Psoas muscle (tissue), 8 donors: ENCODE measurements around the gene SLIT3. TPM values are rescaled to one million over a fixed set of nuclear protein-coding genes. Genes with fewer than 3 reads are reported as not detected.

Experiments
- ATAC-seq, 4 donors: fragments of 200-7000 bp; cut with Tn5 transposase; one replicate each; pipeline ENCODE4 v1.9.1; 2020; ENCODE audit warnings: moderate library complexity in 3 of 4, mild to moderate bottlenecking in 2 of 4
- DNase-seq, 2 donors: peaks; one replicate each; pipeline ENCODE4 v3.0.0-alpha.2; 2020
- H3K27ac ChIP-seq: fragments of 200-600 bp; one replicate; pipeline ENCODE4 v1.8.0; 2022
- H3K27me3 ChIP-seq, 3 donors: fragments of 200-600 bp in 1 of 3; one replicate each; pipeline versions ENCODE4 v1.6.1 to v1.8.0; 2013 to 2022; ENCODE audit warnings: low read length in 2 of 3, mild to moderate bottlenecking in 2 of 3, moderate library complexity in 1 of 3; ENCODE audit not compliant: insufficient read depth in 3 of 3
- H3K36me3 ChIP-seq, 2 donors: fragments of 200-600 bp in 1 of 2; one replicate each; pipeline versions ENCODE4 v1.6.1 to v1.8.0; 2013 to 2022; ENCODE audit warnings: low read depth in 1 of 2, mild to moderate bottlenecking in 1 of 2, moderate library complexity in 1 of 2; ENCODE audit not compliant: insufficient read depth in 1 of 2
- H3K4me1 ChIP-seq: fragments of 200-600 bp; one replicate; pipeline ENCODE4 v1.8.0; 2022
- H3K4me3 ChIP-seq: fragments of 200-600 bp; one replicate; pipeline ENCODE4 v1.8.0; 2022; ENCODE audit warnings: mild to moderate bottlenecking
- H3K9me3 ChIP-seq: fragments of 200-600 bp; one replicate; pipeline ENCODE4 v1.8.0; 2022
- WGBS, 3 donors: extraction: QIAGEN DNeasy Blood & Tissue Kit; methylation state at CpG; one replicate each; pipeline versions ENCODE4 v1.1.6 to v1.1.7; 2013; 5-methylcytosine and 5-hydroxymethylcytosine counted together
- intact Hi-C, 2 donors: fragments of 100-400 bp; cut with DNase I; formaldehyde crosslinking; loops; one replicate each; pipeline versions ENCODE4 v1.11.0 to v1.14.2; 2022
- polyA plus RNA-seq, 3 donors: library from polyadenylated mRNA; stranded (reverse); fragments of 200-250 nt; gene quantifications; one replicate each; pipeline ENCODE4 v1.2.3, GENCODE V29; 2013
- total RNA-seq, 4 donors: library from RNA; stranded (reverse); fragmentation: NEBNext Ultra II Directional in 2 of 4; extraction: Animal tissue kit (Norgen Biotek cat#: 25700) in 2 of 4; gene quantifications; one replicate each; pipeline versions ENCODE4 v1.2.1 to v1.2.4, GENCODE V29; 2021 to 2023
- TF ChIP-seq, protein P1 (sequence below): fragments of 200-600 bp; IDR thresholded peaks from one replicate; pipeline ENCODE4 v1.8.0; 2022; ENCODE audit warnings: antibody characterized with exemption
- donor health status: healthy with polysubstance abuse.
- donor health status: DM: no; HTN: no; CAD: no; lungs with moderate emphysema.
- donor health status: Bipolar disorder and iron deficiency.
- donor health status: healthy.
- donor health status: DM: yes; HTN: yes; CAD: no.
- donor health status: DM: no; HTN: no; CAD: no.
- donor health status: DM: no; HTN: no; CAD: no.
- donor health status: DM: yes; HTN: yes; CAD: no.

The SLIT3 gene
- total and polyA plus RNA-seq, 7 donors: 0.81 to 5.9 (median 2.1) TPM

DNA sequence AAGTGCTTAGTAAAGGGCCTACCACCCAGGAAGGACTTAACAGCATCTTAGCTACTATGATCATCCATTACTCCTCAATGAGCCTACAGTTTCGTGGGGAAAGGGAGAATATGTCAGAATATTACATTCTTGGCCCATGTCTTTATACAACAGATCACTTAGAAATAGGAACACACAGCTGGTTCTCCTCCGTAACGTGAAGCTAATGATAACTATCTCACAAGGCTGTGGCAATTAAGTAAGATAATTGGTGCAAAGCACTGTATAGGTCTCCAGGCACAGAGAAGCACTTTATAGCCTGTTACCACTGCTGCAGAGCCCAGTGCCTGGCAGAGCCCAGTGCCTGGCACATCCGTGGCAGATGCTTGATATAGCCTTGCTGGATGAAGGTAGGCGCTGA, 347.6 kb downstream of the SLIT3 start:
- Histone ChIP-seq H3K27ac (no peak overlapping the region), H3K9me3 (no peaks in the 10 kb centered on the region), H3K4me3 (no peak overlapping the region), H3K4me1 (no peaks in the 10 kb centered on the region), H3K36me3 (no peaks in the 10 kb centered on the region), H3K27me3 (no peaks in the 10 kb centered on the region)
- WGBS, 3 donors: 57 to 83% (median 79%) methylated on average over 5 of the region's 5 CpGs
- DNase-seq: no peak
- ATAC-seq: no peak
- intact Hi-C loops: no loop called here
- TF ChIP-seq, protein P1, sequence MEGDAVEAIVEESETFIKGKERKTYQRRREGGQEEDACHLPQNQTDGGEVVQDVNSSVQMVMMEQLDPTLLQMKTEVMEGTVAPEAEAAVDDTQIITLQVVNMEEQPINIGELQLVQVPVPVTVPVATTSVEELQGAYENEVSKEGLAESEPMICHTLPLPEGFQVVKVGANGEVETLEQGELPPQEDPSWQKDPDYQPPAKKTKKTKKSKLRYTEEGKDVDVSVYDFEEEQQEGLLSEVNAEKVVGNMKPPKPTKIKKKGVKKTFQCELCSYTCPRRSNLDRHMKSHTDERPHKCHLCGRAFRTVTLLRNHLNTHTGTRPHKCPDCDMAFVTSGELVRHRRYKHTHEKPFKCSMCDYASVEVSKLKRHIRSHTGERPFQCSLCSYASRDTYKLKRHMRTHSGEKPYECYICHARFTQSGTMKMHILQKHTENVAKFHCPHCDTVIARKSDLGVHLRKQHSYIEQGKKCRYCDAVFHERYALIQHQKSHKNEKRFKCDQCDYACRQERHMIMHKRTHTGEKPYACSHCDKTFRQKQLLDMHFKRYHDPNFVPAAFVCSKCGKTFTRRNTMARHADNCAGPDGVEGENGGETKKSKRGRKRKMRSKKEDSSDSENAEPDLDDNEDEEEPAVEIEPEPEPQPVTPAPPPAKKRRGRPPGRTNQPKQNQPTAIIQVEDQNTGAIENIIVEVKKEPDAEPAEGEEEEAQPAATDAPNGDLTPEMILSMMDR: no peak

DNA sequence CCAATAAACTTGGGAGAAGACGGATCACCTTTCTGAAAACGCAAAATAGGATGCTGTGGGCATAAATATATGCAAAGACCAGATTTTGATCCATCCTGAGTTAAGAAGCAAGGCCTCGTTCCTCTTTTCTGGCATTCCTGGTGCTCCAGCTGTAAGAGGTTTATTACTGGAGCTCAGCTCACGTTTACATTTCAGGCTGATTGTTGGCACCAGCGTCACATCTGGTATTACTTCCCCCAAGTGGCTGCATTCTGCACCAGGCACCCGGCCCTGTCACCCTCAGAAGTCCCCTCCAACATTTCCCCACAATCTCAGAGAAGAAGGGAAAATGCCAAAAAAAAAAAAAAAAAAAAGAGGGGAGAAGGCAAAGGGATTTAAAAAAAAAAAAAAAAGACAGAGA, 348.7 kb downstream of the SLIT3 start:
- DNase-seq (no peak), ATAC-seq (no peak)
- Histone ChIP-seq H3K36me3 (no peaks in the 10 kb centered on the region), H3K27ac (no peak overlapping the region), H3K27me3 (no peaks in the 10 kb centered on the region), H3K4me3 (no peak overlapping the region), H3K4me1 (no peaks in the 10 kb centered on the region), H3K9me3 (no peaks in the 10 kb centered on the region)
- 49 to 53% (median 52%) methylated on average over 6 of the region's 6 CpGs for WGBS, 3 donors
- intact Hi-C loops: no loop called here
- TF ChIP-seq, protein P1: no peak

DNA sequence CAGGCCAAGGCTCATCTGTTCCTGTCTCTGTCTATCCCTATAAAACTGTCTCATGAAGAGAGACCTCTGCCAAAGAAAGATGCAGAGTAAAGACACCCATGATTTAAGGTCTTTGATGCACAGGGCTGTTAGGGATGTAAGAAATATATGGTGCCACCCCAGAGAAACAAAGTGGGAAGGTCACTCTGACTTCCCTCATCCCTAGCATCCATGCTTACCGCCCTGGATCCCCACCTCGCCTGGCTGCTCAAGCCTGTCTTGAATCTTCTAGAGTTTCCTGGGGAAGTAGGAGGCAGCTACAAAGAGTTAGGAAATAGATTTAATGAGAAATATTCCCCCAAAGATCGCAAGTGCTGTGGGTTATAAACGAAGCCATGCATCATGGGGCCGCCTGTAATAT, 349.2 kb downstream of the SLIT3 start:
- intact Hi-C loops: no loop called here
- no peaks in the 10 kb centered on the region for H3K4me1 ChIP-seq
- H3K27me3 ChIP-seq: no peaks in the 10 kb centered on the region
- TF ChIP-seq, protein P1: no peak
- ATAC-seq (no peak), DNase-seq (no peak)
- no peak overlapping the region for H3K27ac ChIP-seq
- H3K4me3 ChIP-seq: no peak overlapping the region
- no peaks in the 10 kb centered on the region for H3K9me3 ChIP-seq
- no peaks in the 10 kb centered on the region for H3K36me3 ChIP-seq
- 86 to 91% (median 89%) methylated on average over 5 of the region's 5 CpGs for WGBS, 3 donors

DNA sequence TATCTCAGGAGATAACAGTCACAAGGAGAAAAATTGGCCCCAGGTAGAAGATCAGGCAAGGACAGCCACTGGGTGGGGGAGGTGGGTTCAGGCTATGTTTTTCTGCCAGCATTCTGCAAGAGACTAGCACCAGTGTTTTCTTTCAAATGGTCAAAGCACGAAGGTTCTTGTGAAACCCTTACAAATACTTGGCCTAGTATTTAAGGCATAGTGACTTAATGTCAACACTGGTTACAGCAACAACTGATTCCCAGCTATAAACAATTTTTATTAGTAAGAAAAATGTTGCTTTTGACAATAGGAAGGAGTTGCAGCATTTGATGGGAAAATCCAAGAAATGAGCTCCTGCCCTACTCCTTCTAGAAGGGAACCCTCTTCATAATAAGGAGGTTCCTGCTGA, 349.6 kb downstream of the SLIT3 start:
- ATAC-seq (no peak), DNase-seq (no peak)
- H3K36me3 ChIP-seq: no peaks in the 10 kb centered on the region
- WGBS, 3 donors: 53 to 93% (median 62%) methylated on average over 1 of the region's 1 CpG
- H3K4me3 ChIP-seq: no peak overlapping the region
- intact Hi-C loops: no loop called here
- no peaks in the 10 kb centered on the region for H3K27me3 ChIP-seq
- TF ChIP-seq, protein P1: no peak
- H3K4me1 ChIP-seq: no peaks in the 10 kb centered on the region
- H3K9me3 ChIP-seq: no peaks in the 10 kb centered on the region
- H3K27ac ChIP-seq: no peak overlapping the region

DNA sequence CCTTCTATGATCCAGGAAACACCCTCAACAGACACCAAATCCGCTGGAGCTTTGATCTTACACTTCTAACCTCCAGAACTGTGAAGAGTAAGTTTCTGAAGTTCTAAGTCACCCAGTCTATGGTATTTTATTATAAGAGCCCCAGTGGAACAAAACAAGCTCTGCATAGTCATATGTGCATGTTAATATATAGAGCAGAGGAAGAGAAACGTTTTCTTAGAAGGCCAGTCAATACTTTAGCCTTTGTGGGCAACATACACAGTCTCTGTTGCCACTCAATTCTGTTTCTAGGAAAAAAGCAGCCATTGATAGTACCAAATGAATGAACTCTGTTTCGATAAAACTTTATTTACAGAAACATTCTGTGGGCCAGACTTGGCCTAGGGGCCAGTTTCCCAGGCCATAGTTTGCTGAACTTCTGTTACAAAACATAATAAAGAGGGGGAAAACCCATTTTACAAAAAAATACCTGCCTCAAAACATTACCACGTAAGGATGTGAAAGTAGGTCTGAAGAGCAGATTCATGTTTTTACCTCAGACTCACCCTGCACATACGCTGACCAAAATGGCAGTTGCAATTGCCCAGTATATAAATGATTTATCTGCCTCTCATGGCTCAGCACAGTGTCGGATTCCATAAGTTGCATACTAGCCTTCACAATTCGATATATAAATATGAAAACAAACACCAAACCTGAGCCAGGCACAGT, 350.5 kb downstream of the SLIT3 start:
- ATAC-seq: no peak
- no peak overlapping the region for H3K27ac ChIP-seq

More for the DNA sequence above, 350.5 kb downstream of the SLIT3 start:
- 68 to 71% (median 71%) methylated on average over 7 of the region's 7 CpGs for WGBS, 3 donors
- Histone ChIP-seq H3K4me1 (no peaks in the 10 kb centered on the region), H3K9me3 (no peaks in the 10 kb centered on the region), H3K4me3 (no peak overlapping the region), H3K36me3 (no peaks in the 10 kb centered on the region), H3K27me3 (no peaks in the 10 kb centered on the region)
- TF ChIP-seq, protein P1: no peak
- DNase-seq: no peak
- intact Hi-C loops: no loop called here
